H9 (cell line): ENCODE data around the gene ABCC12. TPM values are rescaled to one million over a fixed set of nuclear protein-coding genes. Genes with fewer than 3 reads are reported as not detected.

Experiments used
- DNase-seq: peaks from one replicate; pipeline ENCODE4 v3.0.0-alpha.2; 2017
- H2AFZ ChIP-seq: one replicate; pipeline ENCODE4 v1.6.1; 2013; ENCODE audit warnings: mild to moderate bottlenecking, low read length, control low read depth, moderate library complexity
- H2AK5ac ChIP-seq: 2 replicates; pipeline ENCODE4 v1.6.1; 2013; ENCODE audit warnings: low read length, control low read depth, mixed read lengths; ENCODE audit not compliant: insufficient read length
- H2BK120ac ChIP-seq: one replicate; pipeline ENCODE4 v1.6.1; 2013; ENCODE audit warnings: low read depth, mild to moderate bottlenecking, low read length, control low read depth, inconsistent platforms; ENCODE audit not compliant: poor library complexity, severe bottlenecking
- H2BK12ac ChIP-seq: 2 replicates; pipeline ENCODE4 v1.6.1; 2013; ENCODE audit warnings: low read length, control low read depth, mixed read lengths, low read depth; ENCODE audit not compliant: insufficient read length
- H2BK15ac ChIP-seq: 2 replicates; pipeline ENCODE4 v1.6.1; 2013; ENCODE audit warnings: low read depth, low read length, control low read depth
- H2BK20ac ChIP-seq: one replicate; pipeline ENCODE4 v1.6.1; 2013; ENCODE audit warnings: low read depth, mild to moderate bottlenecking, low read length, control low read depth, inconsistent platforms; ENCODE audit not compliant: poor library complexity, severe bottlenecking
- H2BK5ac ChIP-seq: 2 replicates; pipeline ENCODE4 v1.6.1; 2013; ENCODE audit warnings: low read length, control low read depth, mixed read lengths; ENCODE audit not compliant: insufficient read length
- H3K14ac ChIP-seq: 2 replicates; pipeline ENCODE4 v1.6.1; 2013; ENCODE audit warnings: low read length, control low read depth; ENCODE audit not compliant: insufficient read depth
- H3K18ac ChIP-seq: 2 replicates; pipeline ENCODE4 v1.6.1; 2013; ENCODE audit warnings: low read depth, mild to moderate bottlenecking, mixed read lengths, low read length, control low read depth; ENCODE audit not compliant: insufficient read length
- H3K23ac ChIP-seq: 2 replicates; pipeline ENCODE4 v1.6.1; 2013; ENCODE audit warnings: low read length, control low read depth, mixed read lengths, low read depth; ENCODE audit not compliant: insufficient read length
- H3K23me2 ChIP-seq: 2 replicates; pipeline ENCODE4 v1.6.1; 2013; ENCODE audit warnings: low read depth, mild to moderate bottlenecking, mixed read lengths, low read length, control low read depth; ENCODE audit not compliant: insufficient read length, poor library complexity, severe bottlenecking
- H3K27ac ChIP-seq: 2 replicates; pipeline ENCODE4 v1.5.1; 2013; ENCODE audit warnings: low read length, control low read depth, mixed read lengths, low read depth; ENCODE audit not compliant: insufficient read length
- H3K27me3 ChIP-seq: 2 replicates; pipeline ENCODE4 v1.6.1; 2013; ENCODE audit warnings: low read length, control low read depth, inconsistent platforms; ENCODE audit not compliant: insufficient read depth
- H3K4ac ChIP-seq: 2 replicates; pipeline ENCODE4 v1.6.1; 2013; ENCODE audit warnings: low read depth, mild to moderate bottlenecking, control low read depth, inconsistent platforms, low read length, moderate library complexity
- H3K4me1 ChIP-seq: 2 replicates; pipeline ENCODE4 v1.6.1; 2013; ENCODE audit warnings: low read length, control low read depth, inconsistent platforms; ENCODE audit not compliant: insufficient read depth
- H3K4me2 ChIP-seq: 2 replicates; pipeline ENCODE4 v1.6.1; 2013; ENCODE audit warnings: low read length, control low read depth, mixed read lengths; ENCODE audit not compliant: insufficient read length, insufficient read depth
- H3K56ac ChIP-seq: 2 replicates; pipeline ENCODE4 v1.6.1; 2013; ENCODE audit warnings: low read depth, mild to moderate bottlenecking, mixed read lengths, low read length, control low read depth; ENCODE audit not compliant: insufficient read length
- H3K79me1 ChIP-seq: 2 replicates; pipeline ENCODE4 v1.6.1; 2013; ENCODE audit warnings: low read depth, mild to moderate bottlenecking, moderate library complexity, low read length, control low read depth, inconsistent platforms; ENCODE audit not compliant: insufficient read depth, poor library complexity, severe bottlenecking
- H3K79me2 ChIP-seq: 2 replicates; pipeline ENCODE4 v1.6.1; 2013; ENCODE audit warnings: low read length, control low read depth, inconsistent platforms; ENCODE audit not compliant: insufficient read depth
- H3K9ac ChIP-seq: 2 replicates; pipeline ENCODE4 v1.6.1; 2013; ENCODE audit warnings: low read length, control low read depth, mixed read lengths; ENCODE audit not compliant: insufficient read length; ENCODE audit errors: extremely low read depth
- H3K9me3 ChIP-seq: one replicate; pipeline ENCODE4 v1.6.1; 2013; ENCODE audit warnings: low read depth, low read length, inconsistent platforms; ENCODE audit not compliant: control insufficient read depth
- H3T11ph ChIP-seq: one replicate; pipeline ENCODE4 v1.6.1; 2013; ENCODE audit warnings: mild to moderate bottlenecking, low read length, control low read depth, inconsistent platforms
- H4K20me1 ChIP-seq: one replicate; pipeline ENCODE4 v1.6.1; 2013; ENCODE audit not compliant: control insufficient read depth, insufficient read length, insufficient read depth
- H4K5ac ChIP-seq: 2 replicates; pipeline ENCODE4 v1.6.1; 2013; ENCODE audit warnings: low read depth, mild to moderate bottlenecking, mixed read lengths, low read length, control low read depth; ENCODE audit not compliant: insufficient read length
- H4K8ac ChIP-seq: replicated peaks from 2 replicates; pipeline ENCODE4 v1.6.1; 2013; ENCODE audit warnings: low read length, control low read depth, mixed read lengths, low read depth; ENCODE audit not compliant: insufficient read length
- H4K91ac ChIP-seq: 2 replicates; pipeline ENCODE4 v1.6.1; 2013; ENCODE audit warnings: low read depth, mild to moderate bottlenecking, moderate library complexity, mixed read lengths, low read length, control low read depth; ENCODE audit not compliant: insufficient read length
- H3K27ac Mint-ChIP-seq, 3 experiments: 2 replicates in 2 of 3; 3 replicates in 1 of 3; pipeline ENCODE4 v1.8.0; 2020 to 2021; ENCODE audit warnings: mixed read lengths in 3 of 3, mild to moderate bottlenecking in 1 of 3, moderate library complexity in 1 of 3
- H3K27me3 Mint-ChIP-seq: 2 replicates; pipeline ENCODE4 v1.8.0; 2021; ENCODE audit warnings: low read depth, mild to moderate bottlenecking, moderate library complexity, mixed read lengths
- H3K36me3 Mint-ChIP-seq, 3 experiments: 2 replicates in 2 of 3; 3 replicates in 1 of 3; pipeline ENCODE4 v1.8.0; 2020 to 2021; ENCODE audit warnings: low read depth in 3 of 3, mixed read lengths in 3 of 3; ENCODE audit not compliant: insufficient read depth in 1 of 3
- H3K4me1 Mint-ChIP-seq, 2 experiments: 2 replicates each; pipeline ENCODE4 v1.8.0; 2020; ENCODE audit warnings: mixed read lengths in 2 of 2
- H3K4me3 Mint-ChIP-seq, 2 experiments: 2 replicates in 1 of 2; 3 replicates in 1 of 2; pipeline ENCODE4 v1.8.0; 2020 to 2021; ENCODE audit warnings: mild to moderate bottlenecking in 2 of 2, mixed read lengths in 2 of 2, moderate library complexity in 1 of 2
- H3K9me3 Mint-ChIP-seq, 2 experiments: 2 replicates in 1 of 2; 3 replicates in 1 of 2; pipeline ENCODE4 v1.8.0; 2020; ENCODE audit warnings: mild to moderate bottlenecking in 2 of 2, mixed read lengths in 2 of 2, moderate library complexity in 1 of 2
- WGBS: extraction: QIAGEN DNeasy Blood & Tissue Kit; methylation state at CpG from one replicate; pipeline ENCODE4 v1.1.7; 2013; ENCODE audit warnings: missing lambda C conversion rate, low lambda C conversion rate, mixed read lengths; ENCODE audit not compliant: insufficient read length; ENCODE audit errors: extremely low coverage; 5-methylcytosine and 5-hydroxymethylcytosine counted together
- total RNA-seq: library from RNA; stranded (reverse); gene quantifications from 2 replicates; pipeline ENCODE4 v1.2.1, GENCODE V29; 2021
- TF ChIP-seq, protein P1 (sequence below): fragments of 200-600 bp; sonication (generic); conservative IDR thresholded peaks from 3 replicates; pipeline ENCODE4 v1.8.0; 2021; ENCODE audit warnings: antibody characterized with exemption, mild to moderate bottlenecking

ABCC12 gene
- total RNA-seq, 1 experiment from 2014 or later: 0.09 TPM

GRCh38 chr16:48121276-48121675 lies 34.5 kb downstream of the ABCC12 start:
- no peaks in the 10 kb centered on the region for H3K9me3 ChIP-seq
- DNase-seq: no peak
- H3K23ac ChIP-seq: no peak overlapping the region
- H4K20me1 ChIP-seq: no peaks in the 10 kb centered on the region
- no peak overlapping the region for H3K14ac ChIP-seq
- H4K5ac ChIP-seq: no peak overlapping the region
- H3K27me3 ChIP-seq: no peaks in the 10 kb centered on the region
- no peaks in the 10 kb centered on the region for H3K23me2 ChIP-seq
- H3K27ac ChIP-seq: no peak overlapping the region
- no peak overlapping the region for H3K56ac ChIP-seq
- no CpG with 5 or more reads among the region's 5 CpGs for WGBS
- H3K79me1 ChIP-seq: no peaks in the 10 kb centered on the region
- no peaks in the 10 kb centered on the region for H3K79me2 ChIP-seq
- H3K27ac Mint-ChIP-seq: no peak overlapping the region
- no peak overlapping the region for H2BK12ac ChIP-seq
- H2BK20ac ChIP-seq: no peak overlapping the region
- H3K9ac ChIP-seq: no peak overlapping the region
- H4K8ac ChIP-seq: no peak overlapping the region
- TF ChIP-seq, protein P1, sequence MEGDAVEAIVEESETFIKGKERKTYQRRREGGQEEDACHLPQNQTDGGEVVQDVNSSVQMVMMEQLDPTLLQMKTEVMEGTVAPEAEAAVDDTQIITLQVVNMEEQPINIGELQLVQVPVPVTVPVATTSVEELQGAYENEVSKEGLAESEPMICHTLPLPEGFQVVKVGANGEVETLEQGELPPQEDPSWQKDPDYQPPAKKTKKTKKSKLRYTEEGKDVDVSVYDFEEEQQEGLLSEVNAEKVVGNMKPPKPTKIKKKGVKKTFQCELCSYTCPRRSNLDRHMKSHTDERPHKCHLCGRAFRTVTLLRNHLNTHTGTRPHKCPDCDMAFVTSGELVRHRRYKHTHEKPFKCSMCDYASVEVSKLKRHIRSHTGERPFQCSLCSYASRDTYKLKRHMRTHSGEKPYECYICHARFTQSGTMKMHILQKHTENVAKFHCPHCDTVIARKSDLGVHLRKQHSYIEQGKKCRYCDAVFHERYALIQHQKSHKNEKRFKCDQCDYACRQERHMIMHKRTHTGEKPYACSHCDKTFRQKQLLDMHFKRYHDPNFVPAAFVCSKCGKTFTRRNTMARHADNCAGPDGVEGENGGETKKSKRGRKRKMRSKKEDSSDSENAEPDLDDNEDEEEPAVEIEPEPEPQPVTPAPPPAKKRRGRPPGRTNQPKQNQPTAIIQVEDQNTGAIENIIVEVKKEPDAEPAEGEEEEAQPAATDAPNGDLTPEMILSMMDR: no peak
- H3K36me3 Mint-ChIP-seq: peaks cover 0 to 1% (median 0%) of the 10 kb centered on the region in 3 experiments; a peak in 1 of 7 replicates
- H2AFZ ChIP-seq: no peak overlapping the region
- H4K91ac ChIP-seq: no peak overlapping the region
- H3K4ac ChIP-seq: no peak overlapping the region
- no peak overlapping the region for H3T11ph ChIP-seq
- H2AK5ac ChIP-seq: no peak overlapping the region
- H2BK5ac ChIP-seq: no peak overlapping the region
- H3K4me2 ChIP-seq: no peak overlapping the region
- H3K18ac ChIP-seq: no peak overlapping the region
- H3K4me3 Mint-ChIP-seq: no peak overlapping the region
- H3K9me3 Mint-ChIP-seq: peaks cover 0 to 2% of the 10 kb centered on the region in 2 experiments; a peak in 1 of 5 replicates
- H2BK120ac ChIP-seq: no peak overlapping the region
- H3K27me3 Mint-ChIP-seq: peaks cover 3% of the 10 kb centered on the region; the same call in 1 of the 2 replicates
- H3K4me1 ChIP-seq: no peaks in the 10 kb centered on the region
- H2BK15ac ChIP-seq: no peak overlapping the region
- 0 out of 4 replicates have a peak, but pooled peaks cover 0 to 2% of the 10 kb centered on the region in 2 experiments for H3K4me1 Mint-ChIP-seq
